HG03520 (cell line): ENCODE data around the gene SIGMAR1.

Experiments
- ATAC-seq: cut with Tn5 transposase; IDR thresholded peaks from one replicate; pipeline ENCODE4 v1.9.1; 2021; ENCODE audit warnings: mild to moderate bottlenecking, moderate library complexity; ENCODE audit not compliant: unreplicated experiment

Gene SIGMAR1

DNA sequence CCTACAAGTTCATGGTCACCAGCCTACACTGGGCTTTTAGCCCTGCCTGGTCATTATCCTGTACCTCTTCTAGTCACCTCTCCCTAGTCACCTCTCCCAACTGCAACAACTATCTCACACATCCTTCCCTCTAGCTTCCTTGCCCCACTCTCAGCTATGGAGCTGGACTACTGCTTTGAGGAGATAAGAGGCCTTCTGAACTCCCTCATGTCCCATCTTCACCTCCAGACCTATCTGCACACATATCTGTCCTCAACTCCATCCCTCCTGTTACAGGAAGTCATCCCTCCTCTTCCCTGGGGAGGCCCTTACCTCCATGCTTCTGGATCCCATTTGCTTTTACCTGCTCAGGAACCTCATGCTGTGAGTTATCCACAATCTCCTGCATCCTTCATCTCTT, 31.4 kb downstream of the SIGMAR1 start:
- ATAC-seq: no peak

DNA sequence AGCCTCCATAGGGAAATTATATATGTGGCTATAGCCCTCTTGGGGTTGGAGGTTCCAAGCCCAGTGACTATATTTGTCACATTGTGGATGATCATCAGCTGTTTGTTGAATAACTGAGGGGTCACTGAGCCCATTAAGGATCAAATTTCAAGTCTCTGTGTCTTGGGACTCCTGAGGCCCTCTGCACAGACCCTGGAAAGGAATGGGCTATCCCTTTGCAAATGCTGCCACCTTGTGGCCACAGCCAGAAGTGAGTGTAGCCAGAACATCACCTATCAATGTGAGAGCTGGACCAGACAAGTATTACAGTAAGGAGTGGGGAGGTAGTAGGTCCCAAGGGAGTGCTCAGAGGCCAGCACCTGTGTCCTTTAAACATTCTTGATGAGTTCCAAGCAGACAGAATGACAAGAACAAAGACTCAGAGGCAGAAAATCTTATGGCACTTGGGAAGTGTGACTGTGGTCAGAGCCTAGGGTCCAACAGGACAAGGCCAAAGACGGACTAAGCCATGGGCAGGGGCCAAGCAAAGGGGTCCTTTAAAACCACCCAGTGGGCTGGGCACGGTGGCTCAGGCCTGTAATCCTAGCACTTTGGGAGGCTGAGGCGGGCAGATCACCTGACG, 33.9 kb downstream of the SIGMAR1 start:
- ATAC-seq: peak; percentile 48

DNA sequence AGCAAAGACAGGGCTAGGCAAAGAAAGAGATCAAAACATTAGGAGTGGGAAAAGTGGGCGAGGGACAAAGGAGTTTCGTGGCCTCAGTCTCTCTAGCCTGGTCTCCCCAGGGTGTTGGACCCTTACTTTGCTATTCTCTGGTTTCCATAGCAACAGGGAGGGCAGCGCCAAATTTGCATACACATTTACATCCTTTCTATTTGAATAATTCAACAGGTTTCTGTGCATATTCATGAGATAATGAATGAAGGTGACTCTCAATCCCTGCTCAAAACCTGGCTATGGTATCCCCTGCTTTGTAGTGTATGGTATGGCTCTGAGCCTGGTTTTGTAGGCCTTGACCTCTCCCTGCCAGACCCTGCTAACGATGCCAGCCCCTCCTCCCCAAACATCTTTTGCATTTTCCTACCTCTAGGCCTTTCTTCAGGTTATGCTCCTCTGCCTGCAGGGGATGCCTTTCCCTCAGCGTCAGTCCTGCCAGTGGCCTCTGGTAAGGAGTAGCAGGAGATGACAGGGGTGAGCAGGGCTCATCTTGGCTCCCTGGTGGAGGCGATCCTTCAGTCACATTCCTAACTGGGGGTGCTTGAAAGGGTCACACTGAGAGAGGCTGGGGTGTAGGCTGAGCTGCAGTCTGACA, 35.5 kb downstream of the SIGMAR1 start:
- ATAC-seq: no peak

DNA sequence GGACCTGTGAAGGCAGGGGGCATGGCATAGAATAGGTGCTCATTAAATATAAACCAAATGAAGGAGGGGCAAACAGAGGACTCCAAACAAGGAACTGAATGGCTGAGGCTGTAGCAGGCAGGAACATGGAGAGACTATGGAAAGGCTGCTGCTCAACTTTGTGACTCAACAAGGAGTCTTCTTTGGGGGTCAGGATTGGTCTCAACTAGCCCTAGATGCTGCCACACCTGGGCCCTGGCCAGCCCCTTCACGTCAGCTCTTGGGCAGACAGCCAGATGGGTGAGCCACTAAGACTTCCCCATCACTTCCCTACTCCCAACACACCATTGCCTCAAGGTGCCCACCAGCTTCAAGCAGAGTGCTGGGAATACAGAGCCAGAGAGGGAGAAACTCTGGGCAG, 36.7 kb downstream of the SIGMAR1 start:
- ATAC-seq: no peak

DNA sequence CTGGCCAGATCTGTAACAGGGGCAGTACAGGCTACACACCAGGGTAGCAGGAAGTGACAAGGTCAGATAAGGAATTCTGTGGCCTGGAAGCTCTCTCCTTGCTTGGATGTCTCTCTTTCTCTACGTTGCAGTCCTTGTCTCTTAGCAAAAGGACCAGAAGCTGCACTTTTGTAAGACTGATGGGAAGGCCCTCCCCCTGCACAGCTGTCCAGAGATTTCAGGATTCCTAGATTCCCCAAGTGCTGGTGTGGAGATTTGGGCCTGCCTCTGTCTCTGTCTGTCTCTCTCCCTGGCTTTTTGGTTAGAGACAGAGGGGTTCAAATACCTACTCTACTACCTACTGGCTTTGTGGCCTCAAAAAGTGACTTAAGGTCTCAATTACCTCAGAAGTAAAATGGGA, 38.0 kb downstream of the SIGMAR1 start:
- ATAC-seq: no peak

DNA sequence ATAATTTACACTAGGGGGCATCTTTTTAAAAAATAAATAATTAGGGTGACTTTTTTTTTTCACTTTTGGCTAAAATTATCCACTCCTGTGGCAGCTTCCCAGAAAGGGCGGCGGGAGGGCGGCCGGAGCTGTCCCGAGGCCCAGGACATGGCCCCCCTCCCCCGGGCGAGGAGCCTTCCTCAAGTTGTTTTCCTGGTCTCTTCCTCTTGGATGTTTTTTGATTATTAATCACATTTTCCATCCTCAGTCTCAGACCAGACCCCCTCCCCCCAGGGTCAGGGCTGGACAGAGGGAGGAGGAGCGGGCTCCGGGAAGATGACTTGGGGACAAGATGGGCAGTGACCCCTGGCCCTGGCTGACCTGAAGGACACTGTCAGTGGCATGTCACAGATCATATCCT, 43.4 kb downstream of the SIGMAR1 start:
- no peak for ATAC-seq

DNA sequence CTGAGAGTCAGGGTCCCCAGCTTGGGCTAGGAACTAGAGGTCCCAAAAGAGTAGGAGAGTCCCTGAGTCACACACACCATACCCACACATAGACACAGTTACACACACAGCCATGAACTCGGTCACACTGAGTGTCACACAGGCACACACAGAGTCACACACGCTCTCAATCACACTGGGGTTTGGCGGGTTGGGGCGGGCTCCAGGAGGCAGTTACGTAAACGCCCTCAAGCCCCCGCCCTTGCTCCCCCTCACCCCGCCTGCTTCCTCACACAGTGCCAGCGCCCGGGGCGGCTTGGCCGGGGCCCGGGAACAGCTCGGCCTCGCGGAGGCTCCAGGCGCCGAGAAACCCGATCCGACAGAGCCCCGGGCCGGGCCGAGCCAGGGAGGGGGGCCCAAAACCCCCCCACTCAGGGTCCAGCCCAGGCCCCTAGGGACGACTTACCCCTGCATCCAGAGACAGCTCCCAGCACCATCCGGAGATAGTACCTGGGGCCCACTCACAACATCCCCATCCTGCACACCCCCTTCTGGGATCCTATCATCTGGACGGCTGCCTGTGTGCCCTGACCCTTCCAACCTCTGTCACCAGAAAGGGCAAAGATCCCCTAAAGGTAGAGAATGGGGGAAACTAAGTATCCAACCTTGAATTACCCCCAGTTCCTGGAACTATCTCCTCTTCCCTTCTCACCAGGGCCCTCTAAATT, 44.5 kb downstream of the SIGMAR1 start:
- no peak for ATAC-seq

DNA sequence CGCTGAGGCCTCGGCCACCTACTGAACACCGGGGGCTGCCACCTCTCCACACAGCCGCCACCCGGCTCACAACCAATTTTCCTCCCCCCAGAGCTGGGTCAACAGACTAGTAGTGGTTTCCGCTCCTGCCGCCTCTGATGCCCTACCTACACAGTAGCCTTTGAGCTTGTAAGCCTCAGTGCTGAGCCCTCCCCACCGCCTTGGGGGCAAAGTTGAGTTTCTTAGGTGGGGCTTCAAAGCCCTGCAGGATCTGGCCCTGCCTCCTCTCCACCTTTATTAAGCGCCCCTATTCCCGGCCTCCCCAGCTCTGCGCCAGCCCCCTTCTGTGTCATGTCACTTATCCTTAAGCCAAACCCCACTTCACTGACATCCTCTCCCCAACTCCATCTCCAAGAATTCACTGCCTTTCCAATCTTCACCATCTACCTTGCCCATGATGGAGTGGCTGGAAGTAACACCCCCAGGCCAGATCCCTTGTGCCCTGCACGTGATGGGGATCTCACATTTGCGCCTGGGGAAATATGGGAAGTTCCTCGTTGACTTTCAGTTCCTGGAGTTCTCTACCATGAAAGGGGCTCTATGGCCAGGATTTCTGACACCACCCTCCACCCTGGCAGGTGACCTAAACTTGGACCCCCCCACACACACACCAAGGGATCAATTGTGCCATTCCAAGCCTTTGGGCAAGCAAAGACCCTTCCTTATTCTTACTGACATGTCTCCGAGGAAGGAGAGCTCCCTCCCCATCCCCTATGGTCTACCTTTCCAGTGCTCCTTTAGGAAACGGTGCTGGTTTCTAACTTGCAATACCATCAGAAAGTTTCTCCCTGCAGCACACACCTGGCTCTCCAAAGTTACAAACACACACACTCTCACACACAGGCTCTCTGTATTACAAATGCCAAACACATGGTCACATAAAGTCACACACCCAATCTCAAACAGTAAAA, 45.4 kb downstream of the SIGMAR1 start:
- ATAC-seq: no peak

DNA sequence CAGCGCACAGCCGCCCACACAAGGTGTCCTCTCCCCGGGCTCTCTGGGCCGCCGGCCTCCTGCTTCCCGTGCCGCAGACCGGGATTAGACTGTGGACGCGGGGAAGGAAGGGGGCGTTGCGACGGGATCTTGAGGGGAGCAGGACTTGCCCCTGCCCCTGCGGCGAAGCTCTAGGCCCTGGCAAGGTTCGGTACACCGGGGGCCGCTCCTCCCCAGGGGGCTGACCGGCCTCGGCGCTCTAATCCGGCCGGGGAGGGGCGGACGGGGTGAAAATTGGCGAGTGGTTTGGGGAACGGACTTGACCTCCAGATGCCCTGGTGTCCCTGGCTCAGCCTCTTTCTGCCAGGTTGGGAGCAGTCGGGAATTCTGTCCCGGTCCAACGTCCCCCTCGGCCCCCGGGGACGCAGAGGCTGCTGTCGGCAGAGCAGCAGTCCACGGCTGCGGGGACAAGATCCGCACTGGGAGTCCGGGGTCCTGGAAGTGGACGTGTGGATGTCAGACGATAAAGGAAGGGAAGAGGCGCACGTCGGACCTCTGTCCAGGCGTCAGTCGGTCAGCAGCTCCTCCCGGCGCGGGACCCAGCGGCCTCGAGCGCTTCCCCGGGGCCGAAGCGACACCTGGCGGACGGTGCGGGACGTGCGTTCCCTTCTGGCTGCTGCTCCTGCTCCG, 46.2 kb downstream of the SIGMAR1 start:
- ATAC-seq: no peak

DNA sequence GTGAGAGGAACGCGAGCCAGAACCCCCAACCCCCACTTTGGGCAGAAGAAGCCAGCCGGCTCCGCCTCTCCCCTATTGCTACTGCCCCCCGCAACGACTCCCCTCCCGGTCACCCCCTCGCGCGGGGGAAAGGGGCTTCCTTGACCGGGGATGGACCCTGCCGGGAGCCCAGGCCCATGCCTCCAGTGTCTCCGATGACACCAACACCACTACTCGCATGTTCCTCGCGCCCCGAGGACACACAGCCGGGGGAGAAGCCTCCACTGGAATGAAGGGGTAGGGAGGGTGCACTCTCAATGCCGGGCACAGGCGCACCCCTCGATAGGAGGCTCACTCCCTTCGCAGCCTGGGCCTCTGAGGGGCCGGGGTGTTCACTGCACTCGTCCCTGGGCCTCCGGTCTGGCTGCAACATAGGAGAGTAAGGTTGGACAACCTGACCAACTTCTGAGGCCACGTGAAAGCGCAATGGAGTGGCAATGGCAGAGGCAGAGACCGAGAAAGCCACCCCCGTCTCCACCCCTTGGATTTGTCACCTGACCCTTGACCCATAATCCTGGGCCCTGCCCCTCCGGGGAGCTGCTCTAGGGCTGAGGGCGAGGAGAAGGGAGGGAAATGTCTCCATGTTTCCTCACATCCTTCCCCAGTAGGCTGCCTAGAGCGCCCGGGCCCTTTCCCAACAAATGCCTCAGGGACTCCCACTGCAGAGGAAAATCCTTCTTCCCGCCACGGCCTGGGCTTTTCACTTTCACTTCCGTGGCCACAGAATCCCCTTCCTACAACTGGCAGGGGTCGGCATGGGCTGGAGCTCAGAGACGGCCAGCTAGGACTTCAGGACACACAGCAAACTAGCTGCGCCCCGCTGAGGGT, 47.0 kb downstream of the SIGMAR1 start:
- ATAC-seq: no peak

DNA sequence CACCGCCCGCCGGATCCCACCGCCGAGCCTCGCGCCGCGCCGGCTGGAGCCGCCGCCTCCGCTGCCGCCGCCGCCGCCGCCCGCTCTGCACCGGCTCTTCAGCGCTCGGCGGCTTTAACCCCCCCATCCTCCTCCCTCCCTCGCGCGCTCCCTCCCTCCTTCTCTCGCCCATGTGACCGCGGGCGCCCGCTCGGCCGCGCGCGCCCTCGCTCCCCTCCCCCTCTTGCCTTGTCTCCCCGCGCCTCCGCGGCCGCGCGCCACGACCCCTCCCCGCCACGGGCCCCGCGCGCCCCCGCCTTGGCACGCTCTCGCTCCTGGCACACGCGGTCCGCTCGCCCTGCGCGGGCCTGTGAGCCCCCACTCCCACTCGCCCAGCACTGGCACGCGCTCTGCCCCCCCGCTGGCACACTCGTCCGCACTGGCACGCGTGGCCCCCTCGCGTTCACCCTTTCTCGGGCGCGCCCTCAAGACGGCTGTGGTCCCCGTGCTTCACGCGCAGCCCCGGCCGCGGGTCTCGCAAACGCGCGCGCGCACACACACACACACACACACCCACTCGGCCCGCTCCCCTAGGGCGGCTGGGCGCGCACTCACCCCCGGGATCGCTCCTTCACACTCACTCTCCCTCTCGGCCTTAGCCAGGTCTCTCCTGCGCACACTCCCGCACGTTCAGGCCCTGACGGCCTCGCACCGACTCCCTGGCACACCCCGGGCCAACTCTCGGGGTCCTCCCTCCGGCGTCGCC, 47.8 kb downstream of the SIGMAR1 start, which contains the start of gene CNTFR:
Gene CNTFR, minus strand, starts transcription at position 89 of the 745 bp plus-strand sequence. CDS start 20,743 bp downstream, outside the sequence.
- no peak for ATAC-seq

DNA sequence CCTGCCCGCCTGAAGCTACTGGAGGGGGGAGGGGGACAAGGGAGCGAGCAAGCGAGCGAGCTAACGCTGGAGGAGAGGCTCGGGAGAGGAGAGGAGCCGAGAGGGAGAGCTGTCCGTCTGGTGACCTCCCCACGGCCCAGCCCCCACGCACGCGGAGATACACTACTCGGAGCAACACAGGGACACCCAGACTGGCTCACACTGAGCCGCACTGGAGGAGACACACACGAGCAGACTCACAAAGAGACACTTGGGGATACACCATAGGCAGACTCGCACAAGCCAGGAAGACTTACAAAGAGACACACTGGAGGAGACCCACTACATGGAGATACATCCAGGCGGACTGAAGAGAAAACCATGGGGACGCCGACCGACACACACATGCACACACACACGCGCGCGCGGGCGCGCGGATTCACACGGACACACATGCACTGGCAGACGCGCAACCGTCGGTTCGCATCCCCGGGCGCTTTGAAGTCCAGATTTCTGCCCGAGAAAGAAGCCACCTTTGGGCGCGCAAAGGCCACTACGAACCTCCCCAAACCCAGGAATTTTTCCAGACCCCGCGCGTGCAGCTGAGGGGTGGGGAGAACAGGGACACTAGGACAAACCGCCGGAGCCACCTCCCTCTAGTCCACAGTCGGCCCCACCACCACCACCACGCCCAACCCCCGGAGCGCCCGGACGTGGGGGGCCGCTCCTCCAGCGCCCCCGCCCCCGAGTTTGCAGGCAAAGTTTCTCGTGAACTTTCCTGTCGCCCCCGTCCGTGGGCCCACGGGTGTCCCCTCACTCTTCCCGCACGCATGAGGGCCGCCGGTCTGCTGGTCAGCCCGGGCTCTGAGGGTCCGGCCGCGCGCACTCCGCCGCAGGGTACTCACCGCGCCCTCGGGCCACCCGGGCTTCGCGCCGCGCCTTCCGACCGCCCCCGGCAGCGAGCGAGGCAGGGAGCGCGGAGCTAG, 48.6 kb downstream of the SIGMAR1 start:
- ATAC-seq: no peak

DNA sequence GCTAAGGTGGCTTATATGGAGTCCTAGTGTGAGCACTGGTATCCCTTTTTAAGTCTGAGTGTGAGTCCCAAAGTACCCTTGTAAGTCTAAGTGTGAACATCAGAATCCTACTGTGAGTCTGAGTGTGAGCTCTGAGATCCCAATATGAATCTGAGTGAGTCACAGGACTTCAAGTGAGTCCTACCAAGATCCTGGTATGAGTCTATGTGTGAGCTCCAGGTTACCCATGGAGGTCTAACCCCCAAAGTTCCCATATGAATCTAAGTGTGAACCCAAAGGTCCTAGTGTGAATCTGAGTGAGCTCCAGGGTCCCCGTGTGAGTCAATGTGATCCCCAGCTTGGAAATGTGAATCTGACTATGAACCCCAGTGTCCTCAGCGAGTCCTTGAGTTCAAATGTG, 50.3 kb downstream of the SIGMAR1 start:
- ATAC-seq: no peak

DNA sequence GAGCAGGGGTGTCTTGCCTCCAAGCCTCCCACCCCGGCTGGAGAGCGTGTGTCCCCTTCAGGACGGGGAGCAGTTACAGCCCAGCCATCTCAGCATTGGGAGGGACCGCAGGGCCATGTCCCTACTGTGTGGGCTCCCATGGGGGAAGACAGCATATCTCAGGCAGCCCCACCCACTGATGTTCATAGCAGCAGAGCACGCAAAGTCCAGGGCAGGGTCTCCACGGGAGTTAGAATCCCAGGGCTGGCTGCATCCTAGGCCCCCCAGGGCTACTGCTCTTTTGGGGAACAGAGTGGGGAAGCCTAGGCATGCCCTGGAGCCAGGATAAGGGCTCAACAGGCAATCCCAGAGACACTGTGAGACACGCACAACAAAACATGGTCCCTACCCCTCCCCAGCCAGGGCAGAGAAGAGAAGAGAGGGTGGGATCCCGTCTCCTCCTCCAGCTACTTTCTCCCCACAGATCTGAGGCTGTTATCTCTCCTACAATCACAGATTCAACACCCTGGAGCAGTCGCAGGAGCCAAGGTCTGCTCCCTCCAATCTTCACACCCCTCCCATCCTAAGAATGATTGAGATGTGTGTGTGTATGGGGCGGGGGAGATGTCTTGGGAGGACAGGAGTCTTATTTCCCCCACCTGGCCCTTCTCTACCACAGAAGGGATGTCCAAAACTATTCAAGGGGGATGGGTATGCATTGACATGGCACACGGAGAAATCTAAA, 51.5 kb downstream of the SIGMAR1 start:
- no peak for ATAC-seq

DNA sequence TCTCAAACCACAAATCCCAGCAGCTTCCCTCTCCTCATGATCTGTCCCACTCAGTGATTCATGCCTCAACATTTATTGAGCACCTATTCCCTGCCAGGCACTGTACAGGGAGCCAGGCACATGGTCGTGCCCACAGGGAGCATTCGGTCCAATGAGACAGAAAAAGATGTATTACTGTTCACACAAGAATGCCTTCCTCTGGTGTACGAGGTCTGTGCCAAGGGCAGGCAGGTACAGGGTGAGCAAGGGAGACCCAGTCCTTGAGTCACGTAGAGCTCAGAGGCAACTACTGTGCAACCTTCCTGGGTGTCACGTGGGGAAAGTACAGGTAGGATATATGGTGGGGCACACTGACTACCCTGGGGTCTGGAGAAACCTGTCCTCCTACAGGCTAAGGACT, 52.6 kb downstream of the SIGMAR1 start:
- no peak for ATAC-seq
